ENCODE data around the gene NHLH2. TPM values are rescaled to one million over a fixed set of nuclear protein-coding genes. Genes with fewer than 3 reads are reported as not detected.

NHLH2 gene
- total RNA-seq, 1 experiment from 2014 or later = 1.2 TPM

DNA sequence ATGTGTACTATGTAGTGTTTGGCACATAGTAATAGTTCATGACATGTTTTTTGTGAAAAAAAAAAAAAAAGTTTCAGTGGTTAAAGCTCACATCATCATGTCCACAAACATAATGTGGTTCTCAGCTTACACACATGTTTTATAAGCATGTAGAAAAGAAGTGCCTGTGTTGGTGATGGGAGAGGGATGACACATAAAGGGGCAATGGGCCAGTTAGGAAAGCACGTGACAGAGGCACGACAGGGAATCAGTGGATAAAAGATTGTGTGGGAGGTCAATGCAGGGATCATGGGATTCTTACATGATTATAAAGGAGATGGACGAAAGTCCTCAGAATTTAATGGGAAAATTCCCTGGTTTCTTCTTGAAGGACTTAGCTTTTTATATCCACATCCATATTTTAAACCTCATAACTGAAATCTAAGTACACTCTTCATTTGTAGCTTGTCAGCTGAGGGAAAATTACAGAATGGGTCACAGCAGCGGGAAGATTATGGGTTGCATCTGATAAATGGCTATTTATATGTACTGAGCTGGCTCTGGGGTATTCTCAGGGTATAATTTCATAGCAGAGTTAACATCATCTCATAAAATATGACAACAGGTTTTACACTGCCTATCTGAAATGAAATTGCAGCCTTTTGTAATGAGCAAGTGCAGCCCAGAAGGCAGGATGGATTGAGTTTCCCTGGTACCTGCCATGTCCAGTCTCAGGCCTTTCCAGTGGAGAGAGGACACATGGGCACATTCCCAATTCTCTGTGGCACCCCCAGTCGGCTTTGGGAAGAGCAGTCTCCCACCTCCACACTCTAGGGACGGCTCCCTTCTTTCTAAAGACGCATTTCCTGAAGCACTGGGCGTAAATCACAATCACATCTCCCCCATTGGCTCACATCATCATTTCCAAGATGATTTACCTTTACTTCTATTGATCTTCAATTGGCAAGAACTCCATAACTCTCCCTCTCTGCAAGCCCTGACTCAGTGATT is 42.3 kb upstream of the NHLH2 start:
- peaks cover 2% of the 10 kb centered on the region; the same call in 1 of the 2 replicates for H3K4me1 ChIP-seq (ENCODE audit: insufficient read depth, low read length)
- no peaks in the 10 kb centered on the region for H4K20me1 ChIP-seq (ENCODE audit: control insufficient read depth, insufficient read depth, insufficient read length)
- H3K4me1 Mint-ChIP-seq = peaks cover 0 to 2% of the 10 kb centered on the region in 2 experiments; a peak in 1 of 4 replicates
- no peak overlapping the region for H2BK12ac ChIP-seq (ENCODE audit: insufficient read length, low read depth, low read length)
- H3K4me2 ChIP-seq (ENCODE audit: insufficient read depth, insufficient read length, low read length) = no peak overlapping the region
- H3K23ac ChIP-seq (ENCODE audit: insufficient read length, low read depth, low read length) = no peak overlapping the region
- H3K4ac ChIP-seq (ENCODE audit: low read depth, low read length) = no peak overlapping the region
- H3K27ac Mint-ChIP-seq = no peak overlapping the region
- H3K27me3 ChIP-seq (ENCODE audit: insufficient read depth, low read length) = no peaks in the 10 kb centered on the region
- no peak overlapping the region for H3K56ac ChIP-seq (ENCODE audit: insufficient read length, low read depth, low read length)
- no peaks in the 10 kb centered on the region for H3K9me3 Mint-ChIP-seq
- no peak overlapping the region for H2AFZ ChIP-seq (ENCODE audit: low read length)
- H2AK5ac ChIP-seq (ENCODE audit: insufficient read length, low read length) = no peak overlapping the region
- no peak overlapping the region for H2BK20ac ChIP-seq (ENCODE audit: low read depth, low read length, poor library complexity, severe bottlenecking)
- no peaks in the 10 kb centered on the region for H3K27me3 Mint-ChIP-seq (ENCODE audit: low read depth)
- no peak overlapping the region for H3K4me3 Mint-ChIP-seq
- H3K36me3 Mint-ChIP-seq (ENCODE audit: insufficient read depth in 1 of 3, low read depth in 3 of 3) = no peaks in the 10 kb centered on the region
- H4K8ac ChIP-seq (replicated peaks; ENCODE audit: insufficient read length, low read depth, low read length) = no peak overlapping the region
- TF ChIP-seq, protein P1, sequence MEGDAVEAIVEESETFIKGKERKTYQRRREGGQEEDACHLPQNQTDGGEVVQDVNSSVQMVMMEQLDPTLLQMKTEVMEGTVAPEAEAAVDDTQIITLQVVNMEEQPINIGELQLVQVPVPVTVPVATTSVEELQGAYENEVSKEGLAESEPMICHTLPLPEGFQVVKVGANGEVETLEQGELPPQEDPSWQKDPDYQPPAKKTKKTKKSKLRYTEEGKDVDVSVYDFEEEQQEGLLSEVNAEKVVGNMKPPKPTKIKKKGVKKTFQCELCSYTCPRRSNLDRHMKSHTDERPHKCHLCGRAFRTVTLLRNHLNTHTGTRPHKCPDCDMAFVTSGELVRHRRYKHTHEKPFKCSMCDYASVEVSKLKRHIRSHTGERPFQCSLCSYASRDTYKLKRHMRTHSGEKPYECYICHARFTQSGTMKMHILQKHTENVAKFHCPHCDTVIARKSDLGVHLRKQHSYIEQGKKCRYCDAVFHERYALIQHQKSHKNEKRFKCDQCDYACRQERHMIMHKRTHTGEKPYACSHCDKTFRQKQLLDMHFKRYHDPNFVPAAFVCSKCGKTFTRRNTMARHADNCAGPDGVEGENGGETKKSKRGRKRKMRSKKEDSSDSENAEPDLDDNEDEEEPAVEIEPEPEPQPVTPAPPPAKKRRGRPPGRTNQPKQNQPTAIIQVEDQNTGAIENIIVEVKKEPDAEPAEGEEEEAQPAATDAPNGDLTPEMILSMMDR (conservative IDR thresholded peaks at IDR 0.05) = no peak
- H3K9me3 ChIP-seq (ENCODE audit: control insufficient read depth, low read depth, low read length) = no peaks in the 10 kb centered on the region
- H4K91ac ChIP-seq (ENCODE audit: insufficient read length, low read depth, low read length) = no peak overlapping the region
- H3K23me2 ChIP-seq (ENCODE audit: insufficient read length, low read depth, low read length, poor library complexity, severe bottlenecking) = no peaks in the 10 kb centered on the region
- no peak overlapping the region for H3K9ac ChIP-seq (ENCODE audit: extremely low read depth, insufficient read length, low read length)
- no peak overlapping the region for H2BK120ac ChIP-seq (ENCODE audit: low read depth, low read length, poor library complexity, severe bottlenecking)
- no peak overlapping the region for H2BK5ac ChIP-seq (ENCODE audit: insufficient read length, low read length)
- no peak for DNase-seq
- H2BK15ac ChIP-seq (ENCODE audit: low read depth, low read length) = no peak overlapping the region
- no peak overlapping the region for H3K18ac ChIP-seq (ENCODE audit: insufficient read length, low read depth, low read length)
- no peak overlapping the region for H4K5ac ChIP-seq (ENCODE audit: insufficient read length, low read depth, low read length)
- no peaks in the 10 kb centered on the region for H3K79me2 ChIP-seq (ENCODE audit: insufficient read depth, low read length)
- no peak overlapping the region for H3K14ac ChIP-seq (ENCODE audit: insufficient read depth, low read length)
- no peaks in the 10 kb centered on the region for H3K79me1 ChIP-seq (ENCODE audit: insufficient read depth, low read depth, low read length, poor library complexity, severe bottlenecking)
- no peak overlapping the region for H3T11ph ChIP-seq (ENCODE audit: low read length)
- whole genome bisulfite sequencing (ENCODE audit: extremely low coverage, insufficient read length, low lambda C conversion rate) = no CpG with 5 or more reads among the region's 8 CpGs
- no peak overlapping the region for H3K27ac ChIP-seq (ENCODE audit: insufficient read length, low read depth, low read length)
